HG03103 (cell line): Measurements from ENCODE around the gene ISCA2.
"Not testable (repeated sequence)": the region's sequence is repeated elsewhere in the genome, so short reads cannot be mapped to it uniquely, and the experiment has no call there.

Source experiments
- ATAC-seq: cut with Tn5 transposase; IDR thresholded peaks from one replicate; pipeline ENCODE4 v1.9.1; 2021; ENCODE audit warnings: low read depth; ENCODE audit not compliant: unreplicated experiment

ISCA2 gene

GRCh38 chr14:74493343-74494261 is at the start of gene ISCA2:
TSS of gene ISCA2 (plus strand) at chr14:74493765. CDS start at chr14:74493775, 10 bp downstream.
- ATAC-seq, result peak; percentile 84

GRCh38 chr14:74444866-74445265 is 48.7 kb upstream of the ISCA2 start:
- ATAC-seq, result no peak

- ATAC-seq, result not testable (repeated sequence)
Observed at GRCh38 chr14:74454397-74454796, 39.2 kb upstream of the ISCA2 start.

- no peak for ATAC-seq
Observed at GRCh38 chr14:74456684-74457564, 36.6 kb upstream of the ISCA2 start.

- ATAC-seq, result no peak
Observed at GRCh38 chr14:74457565-74457895, 36.0 kb upstream of the ISCA2 start.

GRCh38 chr14:74459289-74459946 is 34.1 kb upstream of the ISCA2 start:
- ATAC-seq, result no peak

- ATAC-seq, result no peak
Observed at GRCh38 chr14:74459976-74460375, 33.6 kb upstream of the ISCA2 start.

GRCh38 chr14:74462993-74463392 is 30.6 kb upstream of the ISCA2 start:
- ATAC-seq, result no peak

- ATAC-seq, result no peak
Observed at GRCh38 chr14:74463697-74464096, 29.9 kb upstream of the ISCA2 start.

- ATAC-seq, result no peak
Observed at GRCh38 chr14:74464785-74465184, 28.8 kb upstream of the ISCA2 start.

GRCh38 chr14:74465335-74465734 is 28.2 kb upstream of the ISCA2 start:
- no peak for ATAC-seq

- ATAC-seq, result no peak
Observed at GRCh38 chr14:74468513-74468912, 25.1 kb upstream of the ISCA2 start.

- no peak for ATAC-seq
Observed at GRCh38 chr14:74469548-74470518, 23.7 kb upstream of the ISCA2 start.

GRCh38 chr14:74472601-74473000 is 21.0 kb upstream of the ISCA2 start:
- ATAC-seq, result no peak

- no peak for ATAC-seq
Observed at GRCh38 chr14:74474376-74474775, 19.2 kb upstream of the ISCA2 start.

- ATAC-seq, result no peak
Observed at GRCh38 chr14:74475678-74476077, 17.9 kb upstream of the ISCA2 start.

GRCh38 chr14:74476107-74476506 is 17.5 kb upstream of the ISCA2 start:
- no peak for ATAC-seq

- no peak for ATAC-seq
Observed at GRCh38 chr14:74476607-74477006, 17.0 kb upstream of the ISCA2 start.

GRCh38 chr14:74478996-74479635 is 14.4 kb upstream of the ISCA2 start:
- ATAC-seq, result no peak
